ENCODE measurements around the gene HOXB7.

The HOXB7 gene

DNA sequence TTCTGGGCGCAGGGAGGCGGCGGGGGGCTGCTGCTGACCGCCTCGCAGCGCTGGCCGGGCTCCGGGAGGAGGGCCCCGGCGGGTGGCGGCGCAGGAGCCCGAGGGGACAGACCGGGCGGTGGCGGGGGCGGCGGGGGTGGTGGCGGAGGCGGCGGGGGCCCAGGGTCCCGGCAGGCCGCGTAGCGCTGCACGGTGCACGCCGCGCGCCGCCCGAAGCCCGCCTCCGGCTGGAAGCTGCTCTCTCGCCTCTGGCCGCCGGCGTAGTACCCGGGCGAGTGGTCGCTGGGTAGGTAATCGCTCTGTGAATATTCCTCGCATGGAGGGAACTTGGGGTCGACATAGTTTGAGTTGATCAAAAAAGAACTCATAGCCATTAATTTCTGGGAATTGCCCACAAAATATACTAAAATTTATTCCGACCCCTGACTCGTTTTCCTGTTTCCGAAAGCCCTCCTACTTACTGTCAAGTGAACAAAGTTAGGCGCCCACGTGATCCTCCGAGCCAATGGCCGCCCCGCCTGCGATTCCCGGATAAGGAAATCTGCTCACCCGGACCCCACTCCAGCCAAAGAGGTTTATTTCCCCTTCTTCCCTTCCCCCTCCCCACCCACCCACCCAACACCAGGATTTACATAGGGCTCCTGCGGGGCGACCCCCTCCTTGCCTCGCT lies 32.7 kb downstream of the HOXB7 start, which contains the start of gene HOXB4:
Gene HOXB4, minus strand, starts transcription at position 405 of the 670 bp plus-strand sequence. Its CDS starts 31 bp downstream, at position 374.
- peak; percentile 55 for DNase-seq

DNA sequence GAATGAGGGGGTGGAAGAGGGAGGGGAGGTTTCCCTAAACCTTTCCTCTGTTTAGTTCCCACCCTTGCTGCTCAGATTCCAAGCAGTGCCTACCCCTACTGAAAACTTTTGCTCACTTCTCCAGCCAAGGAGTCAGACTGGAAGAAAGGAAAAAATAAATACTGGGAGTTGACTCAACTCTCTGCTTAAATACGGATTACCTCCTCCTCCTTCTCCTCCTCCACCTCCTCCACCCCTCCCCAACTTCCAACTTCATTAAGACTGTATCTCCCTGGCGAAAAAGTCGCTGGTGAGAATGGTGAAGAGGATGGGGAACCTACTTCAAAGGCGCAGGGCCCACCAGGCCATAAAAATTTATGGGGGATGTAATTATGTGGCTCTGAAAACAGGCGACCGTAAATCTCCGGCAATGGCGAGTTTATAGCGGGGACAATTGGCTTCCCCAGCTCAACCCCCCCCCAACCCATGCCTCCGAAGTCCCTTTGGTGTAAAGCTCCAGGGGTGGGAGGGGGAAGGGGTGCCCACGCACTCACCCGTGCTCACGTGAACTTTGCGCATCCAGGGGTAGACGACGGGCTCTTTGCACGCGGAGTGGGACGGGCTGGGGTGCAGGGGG lies 33.4 kb downstream of the HOXB7 start:
- no peak for DNase-seq

DNA sequence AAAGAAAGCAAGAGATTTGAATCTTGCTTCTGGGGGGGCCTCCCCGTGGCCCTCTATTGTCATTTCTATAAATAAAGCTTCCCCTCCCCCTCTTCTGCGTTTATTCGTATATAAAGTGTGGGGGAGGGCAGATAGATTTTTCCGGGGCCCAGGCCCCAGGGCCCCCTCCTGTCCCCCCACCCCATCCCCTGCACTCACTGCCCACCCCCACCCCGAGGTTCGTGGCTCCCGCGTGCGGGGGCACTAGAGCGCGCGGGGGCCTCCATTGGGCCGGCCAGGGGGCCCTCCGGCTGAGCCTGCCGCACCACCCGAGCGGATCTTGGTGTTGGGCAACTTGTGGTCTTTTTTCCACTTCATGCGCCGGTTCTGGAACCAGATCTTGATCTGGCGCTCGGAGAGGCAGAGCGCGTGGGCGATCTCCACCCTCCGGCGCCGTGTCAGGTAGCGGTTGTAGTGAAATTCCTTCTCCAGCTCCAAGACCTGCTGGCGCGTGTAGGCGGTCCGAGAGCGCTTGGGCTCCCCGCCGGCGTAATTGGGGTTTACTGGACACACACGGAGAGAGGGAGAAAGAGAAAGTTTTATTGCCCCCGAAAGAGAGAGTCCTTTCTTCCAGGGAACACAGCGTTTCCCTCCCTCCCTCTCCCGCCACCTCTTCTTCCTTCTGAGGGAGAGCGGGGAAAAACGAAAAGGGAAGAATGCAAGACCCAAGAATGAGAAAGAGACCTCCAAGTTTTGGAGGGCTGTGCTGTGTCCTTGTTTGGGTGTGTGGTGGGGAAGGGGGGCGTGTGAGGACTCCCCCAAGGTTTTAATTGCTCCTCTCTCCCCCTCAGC lies 34.1 kb downstream of the HOXB7 start:
- DNase-seq = no peak

DNA sequence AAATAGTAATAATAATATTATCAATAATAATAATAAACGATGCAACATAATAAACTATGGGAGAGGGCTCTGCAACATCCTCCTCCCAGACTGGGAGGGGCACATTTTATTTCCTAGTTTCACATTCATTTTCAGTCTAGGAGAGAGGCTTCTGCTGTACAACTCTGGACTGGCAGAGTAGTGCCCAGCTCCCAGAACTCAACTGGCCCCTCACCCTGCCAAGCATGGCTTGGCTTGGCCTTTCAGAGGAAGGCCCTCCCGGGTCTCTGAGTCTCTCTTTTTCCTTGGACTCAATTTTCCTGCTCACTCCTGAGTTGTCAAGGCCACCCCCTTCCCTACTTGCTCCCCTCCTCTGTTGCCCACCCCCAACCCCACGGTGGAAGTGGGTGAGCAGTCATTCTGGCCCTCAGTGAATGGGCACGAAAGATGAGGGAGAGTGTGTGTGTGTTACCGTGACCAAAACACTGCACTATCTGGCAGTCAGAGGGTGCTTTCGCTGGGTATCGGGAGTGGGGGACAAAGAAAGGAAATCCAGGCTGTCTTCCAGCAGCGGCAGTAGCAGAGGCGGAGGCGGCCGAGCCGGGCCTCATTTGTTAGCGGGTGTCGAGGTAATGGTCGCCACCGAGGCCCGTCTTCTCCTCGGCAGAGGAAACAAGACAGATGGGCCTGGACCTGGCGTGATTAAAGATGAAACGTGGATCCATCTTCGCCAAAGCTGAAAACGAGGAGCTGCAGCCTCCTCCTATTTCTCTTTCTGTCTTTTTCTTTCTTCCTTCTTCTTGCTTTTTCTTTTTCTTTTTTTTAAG lies 34.9 kb downstream of the HOXB7 start:
- DNase-seq = no peak

DNA sequence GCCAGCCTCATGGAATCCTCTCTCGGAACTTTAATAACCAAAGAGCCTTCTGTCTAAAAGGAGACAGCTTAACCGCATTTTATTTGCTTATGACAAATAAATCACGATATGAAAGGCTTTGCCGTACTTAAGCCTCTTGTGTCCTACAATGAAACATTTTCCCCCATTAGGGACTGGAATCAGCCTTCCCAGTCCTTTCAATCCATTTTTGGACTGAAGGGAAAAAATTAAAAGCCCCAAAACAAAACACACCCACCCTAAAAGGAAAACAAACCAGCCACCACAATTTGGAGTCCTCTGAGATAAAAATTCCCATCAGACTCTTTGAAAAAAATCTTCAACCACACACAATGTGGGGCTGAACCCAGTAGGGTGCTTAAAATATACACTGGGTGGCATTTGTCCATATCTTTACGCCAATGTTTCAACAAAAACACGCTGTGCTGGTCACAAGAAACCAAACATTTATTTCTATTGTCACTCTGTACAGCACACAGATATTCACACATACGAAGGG lies 35.7 kb downstream of the HOXB7 start:
- no peak for DNase-seq

DNA sequence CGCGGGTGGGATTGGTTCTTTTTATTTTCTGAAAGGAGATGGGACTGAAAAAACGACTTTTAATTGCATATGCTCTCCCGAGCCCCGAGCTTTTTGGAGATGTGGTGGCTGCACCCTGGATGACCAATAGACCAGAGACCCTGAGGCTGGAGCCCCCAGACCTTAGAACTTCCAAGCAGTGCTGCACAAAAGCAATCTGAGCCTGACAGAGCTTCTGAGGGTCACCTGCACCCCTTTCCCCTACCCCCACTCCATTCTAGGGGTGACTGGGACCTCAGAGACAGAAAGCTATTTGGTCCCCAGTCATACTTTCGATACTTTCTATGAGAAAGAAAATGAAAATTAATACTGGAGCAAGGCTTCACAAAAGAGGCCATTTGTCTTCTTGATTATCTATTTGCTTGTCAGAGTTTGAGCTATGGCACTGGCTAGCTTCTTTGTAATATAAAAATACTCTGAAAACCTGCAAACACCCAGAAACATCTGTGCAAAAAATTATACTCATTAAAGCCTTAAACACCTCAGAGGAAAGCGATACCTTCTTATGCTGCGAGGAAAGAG lies 36.2 kb downstream of the HOXB7 start:
- DNase-seq = no peak

DNA sequence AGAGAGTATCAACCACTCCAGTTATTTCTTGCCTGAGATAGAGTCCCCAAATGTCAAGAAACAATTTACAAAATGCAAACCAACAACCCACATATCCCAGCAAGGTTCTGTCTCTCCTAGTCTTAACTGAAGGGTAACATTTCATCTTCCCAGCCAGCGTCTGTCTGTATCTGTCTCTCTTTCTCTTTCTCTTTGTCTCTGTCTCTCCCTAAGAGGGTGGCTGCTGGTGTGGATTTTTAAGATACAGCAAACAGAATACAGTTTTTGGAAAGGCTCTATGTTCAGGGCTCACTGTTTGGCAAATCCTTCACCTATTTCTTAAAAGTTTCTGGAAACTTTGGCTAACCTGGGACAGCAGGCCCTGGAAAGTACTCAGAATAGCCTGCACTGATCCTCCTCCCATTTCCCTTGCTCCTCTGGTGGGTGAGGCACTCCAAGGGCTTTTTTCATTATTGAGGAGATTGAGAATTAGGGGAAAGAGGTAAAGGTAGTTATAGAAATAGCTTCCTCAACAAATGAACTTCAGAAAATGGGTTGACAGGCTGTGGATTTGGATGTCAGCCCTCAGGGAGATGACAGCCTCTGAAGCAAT lies 38.9 kb downstream of the HOXB7 start:
- DNase-seq = no peak

DNA sequence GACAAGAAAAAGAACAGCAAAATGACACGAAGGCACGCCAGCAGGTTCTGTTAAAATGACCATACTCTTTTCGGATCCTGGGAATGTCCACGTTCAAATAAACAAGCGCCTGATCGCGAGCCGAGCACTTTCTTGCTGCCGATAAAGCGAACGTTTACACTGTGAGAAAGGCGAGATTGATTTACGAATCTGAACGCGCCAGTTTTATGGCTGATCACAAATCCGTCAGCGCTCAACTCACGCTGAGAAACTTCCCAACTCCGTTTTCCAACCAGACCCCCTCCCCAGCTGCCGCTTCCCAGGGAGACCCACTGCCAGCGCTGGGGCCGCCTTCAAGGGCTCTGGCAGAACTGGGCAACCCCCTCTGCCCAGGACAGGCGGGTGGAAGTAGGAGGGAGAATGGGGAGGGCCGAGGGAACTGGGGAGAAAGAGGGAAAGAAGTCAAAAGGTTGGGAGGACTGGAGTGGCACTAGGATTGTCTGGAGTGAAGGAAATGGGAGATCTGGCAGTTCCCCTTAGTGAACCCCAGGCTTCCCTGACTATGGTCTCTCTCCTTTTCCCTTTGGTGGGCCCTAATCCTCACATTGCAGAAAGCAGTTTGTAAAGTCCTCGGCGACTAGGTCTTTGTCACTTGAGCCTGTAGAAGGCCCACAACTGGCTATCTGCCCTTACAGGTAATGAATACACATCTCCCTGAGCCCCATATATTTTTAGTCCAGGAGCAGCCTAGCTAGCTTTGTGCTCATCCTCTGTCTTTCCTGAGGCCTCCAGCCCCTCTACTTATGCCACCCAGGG lies 39.6 kb downstream of the HOXB7 start:
- DNase-seq = no peak

DNA sequence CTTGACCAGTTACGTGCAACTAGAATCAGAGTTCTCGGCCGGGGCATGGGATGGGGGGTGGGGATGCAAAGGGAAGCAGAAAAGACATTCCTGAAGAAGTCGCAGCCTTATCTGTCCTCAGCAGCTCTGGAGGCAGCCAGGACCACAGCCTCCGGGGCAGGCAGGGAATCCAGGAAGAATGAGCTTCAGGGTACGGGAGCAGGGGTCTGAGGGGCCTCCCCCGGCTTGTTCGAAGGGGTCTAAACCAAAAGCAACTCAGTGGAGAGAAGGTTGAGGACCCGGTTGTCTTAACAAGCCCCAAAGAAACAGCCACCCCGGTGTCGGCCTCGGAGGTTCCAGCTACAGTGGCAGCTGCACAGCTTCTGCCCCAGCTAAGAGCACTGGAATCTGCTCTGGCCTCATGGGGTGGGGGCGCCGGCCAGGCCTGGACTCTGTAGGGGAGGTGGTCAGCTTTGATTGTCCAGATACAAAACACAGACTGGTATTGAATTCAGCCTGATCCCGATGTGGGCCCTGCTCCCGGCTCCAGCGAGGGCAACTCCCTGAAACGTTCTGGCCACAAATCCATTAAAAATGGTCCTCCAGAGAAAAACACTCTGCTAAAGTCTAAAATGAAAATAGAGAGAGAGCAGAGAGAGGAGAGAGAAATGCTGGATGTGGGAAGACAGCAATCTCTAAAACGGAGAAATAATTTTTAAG lies 40.3 kb downstream of the HOXB7 start:
- DNase-seq = no peak

DNA sequence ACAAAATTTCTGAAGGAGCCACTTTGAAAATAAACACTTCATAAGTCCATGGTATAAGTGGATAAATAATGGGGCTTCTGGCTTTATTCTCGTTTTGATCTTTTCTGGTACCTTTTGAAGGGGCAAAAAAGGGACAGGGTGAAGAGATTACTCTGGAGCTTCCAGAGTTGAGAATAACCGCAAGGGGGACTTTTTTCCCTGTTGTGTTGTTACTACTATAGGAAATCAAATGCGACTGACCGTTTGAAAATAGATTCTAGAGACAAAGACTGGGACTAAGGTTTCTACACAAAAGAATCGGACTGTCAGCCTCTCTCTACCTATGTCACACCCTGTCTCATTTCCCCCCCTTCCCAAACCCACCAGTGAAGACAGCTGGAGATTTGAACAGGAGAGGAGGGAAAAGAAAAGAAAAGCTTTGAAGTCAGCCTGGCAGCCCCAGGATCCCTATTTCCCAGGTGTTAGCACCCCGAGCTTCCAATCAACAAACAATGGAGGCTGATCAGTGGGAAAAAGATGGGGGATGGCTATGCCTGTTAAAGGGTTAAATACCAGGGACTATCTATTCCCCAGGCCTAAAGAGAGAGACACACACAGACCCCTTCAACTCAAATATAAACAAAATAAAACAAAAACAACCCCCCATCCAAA lies 41.0 kb downstream of the HOXB7 start:
- DNase-seq = no peak

DNA sequence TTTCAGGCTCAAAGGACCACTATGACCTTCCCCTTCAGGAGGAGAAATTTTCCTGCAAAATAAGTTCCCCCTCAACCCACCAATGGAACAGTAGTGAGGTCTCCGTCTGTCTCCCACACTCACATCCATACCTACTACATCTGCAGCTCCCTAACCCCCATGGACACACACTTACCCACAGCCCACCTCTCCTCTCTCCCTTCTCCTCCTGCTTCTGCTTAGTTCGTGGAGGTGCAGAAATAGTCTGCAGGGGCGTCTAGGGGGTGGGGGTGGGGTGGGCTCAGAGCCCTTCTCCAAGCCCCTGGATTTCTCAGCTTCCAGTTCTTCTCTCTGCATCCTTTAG lies 41.6 kb downstream of the HOXB7 start:
- no peak for DNase-seq

DNA sequence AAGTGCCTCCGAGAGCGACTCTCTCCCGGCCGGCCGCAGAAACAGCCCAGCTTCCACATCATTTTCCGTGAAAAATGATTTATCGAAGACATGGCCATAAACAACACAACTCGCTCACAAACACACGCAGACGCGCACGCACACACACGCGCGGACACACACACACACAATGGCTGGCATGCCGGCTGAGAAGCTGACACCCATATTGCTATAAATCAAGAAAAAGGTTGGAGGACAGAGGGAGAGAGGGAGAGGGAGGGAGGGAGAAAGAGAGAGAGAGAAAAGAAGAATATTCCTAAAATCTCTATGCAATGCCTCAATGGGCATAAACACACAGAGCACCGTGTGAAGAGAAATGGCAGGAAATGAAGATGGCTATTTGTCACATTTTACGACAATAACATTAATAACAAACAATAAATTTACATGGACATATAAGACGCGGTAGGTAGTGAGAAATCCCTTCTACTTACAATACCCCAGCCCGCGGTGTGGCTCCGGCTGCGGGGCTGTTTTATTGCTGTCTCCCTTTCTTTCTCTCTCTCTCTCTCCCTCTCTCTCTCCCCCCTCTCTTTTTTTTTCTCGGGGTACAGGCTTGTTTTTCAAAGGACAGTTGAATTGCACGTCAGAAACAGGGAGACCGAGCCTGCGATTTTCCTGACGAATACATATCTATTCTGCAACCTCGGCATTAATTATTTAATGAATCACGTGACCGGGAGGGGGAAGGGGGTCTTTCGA lies 42.1 kb downstream of the HOXB7 start:
- DNase-seq = no peak

DNA sequence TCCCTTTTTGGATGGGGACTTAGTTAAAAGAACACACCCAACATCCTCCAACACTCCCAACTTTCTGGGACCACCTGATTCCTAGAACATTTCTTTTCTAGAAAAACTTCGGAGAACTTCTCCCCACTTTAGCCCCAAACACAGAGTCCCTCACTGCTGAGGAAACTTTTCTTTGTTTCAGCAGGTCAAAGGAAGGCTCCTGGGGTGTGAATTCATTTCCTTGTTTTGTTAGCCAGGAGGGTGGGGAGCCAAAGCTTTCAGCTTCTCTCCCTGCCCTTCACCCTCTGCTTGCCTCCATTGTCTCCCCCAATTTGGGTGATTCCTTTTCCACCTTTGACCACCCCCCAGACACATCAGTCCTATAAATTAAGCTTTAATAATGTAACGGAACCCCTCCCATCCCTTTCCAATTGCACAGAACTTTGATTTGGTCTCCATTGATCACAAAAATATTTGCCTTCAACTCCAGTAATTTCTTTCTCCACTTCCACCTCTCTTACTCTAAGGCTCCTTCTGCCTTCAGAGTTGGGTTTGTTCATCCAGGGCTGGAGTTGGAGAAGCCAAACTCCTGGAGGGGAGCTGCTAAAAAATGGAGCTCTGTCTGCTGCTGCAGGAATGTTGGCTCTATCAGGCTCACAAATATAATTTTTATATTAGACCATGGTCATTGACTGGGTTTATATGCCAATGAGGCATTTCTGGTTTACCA lies 43.0 kb downstream of the HOXB7 start:
- DNase-seq = no peak

DNA sequence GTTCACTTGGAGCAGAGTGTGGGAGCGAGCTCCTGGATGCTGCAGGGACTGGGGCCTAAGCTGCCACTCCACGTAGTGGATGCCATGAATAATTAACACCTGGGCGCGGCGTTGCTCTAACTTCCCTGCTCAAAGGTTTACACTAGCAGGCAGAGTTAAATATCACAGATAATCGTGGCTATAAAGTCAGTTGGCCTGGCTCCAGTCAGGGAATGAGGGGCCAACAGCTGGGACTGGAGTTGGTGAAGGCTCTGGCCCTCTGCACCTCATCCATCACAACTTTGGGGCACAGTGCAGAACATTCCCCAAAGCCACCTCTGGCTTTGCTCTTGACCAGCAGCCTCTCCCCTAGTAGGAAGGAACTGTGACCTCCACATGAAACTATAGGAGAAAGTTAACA lies 43.6 kb downstream of the HOXB7 start:
- no peak for DNase-seq

DNA sequence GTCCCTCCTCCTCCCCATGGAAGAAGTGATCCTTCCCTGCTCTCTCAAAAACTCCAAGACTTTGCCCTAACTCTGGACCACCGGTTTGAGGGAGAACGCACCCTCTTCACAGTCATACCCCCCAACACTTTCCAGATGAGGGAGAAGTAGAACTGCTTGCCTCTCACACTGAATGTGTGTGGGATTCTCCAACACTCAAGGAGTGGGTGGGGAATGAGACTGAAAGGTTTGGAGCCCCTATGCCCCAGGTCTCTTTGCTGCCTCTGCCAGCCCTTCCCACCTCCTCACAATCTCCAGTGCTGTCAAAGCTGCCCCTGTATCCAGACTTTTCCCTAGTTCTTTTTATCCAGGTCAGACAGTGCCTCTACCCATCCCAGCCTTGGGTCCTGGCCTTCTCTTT lies 44.1 kb downstream of the HOXB7 start:
- DNase-seq = no peak

DNA sequence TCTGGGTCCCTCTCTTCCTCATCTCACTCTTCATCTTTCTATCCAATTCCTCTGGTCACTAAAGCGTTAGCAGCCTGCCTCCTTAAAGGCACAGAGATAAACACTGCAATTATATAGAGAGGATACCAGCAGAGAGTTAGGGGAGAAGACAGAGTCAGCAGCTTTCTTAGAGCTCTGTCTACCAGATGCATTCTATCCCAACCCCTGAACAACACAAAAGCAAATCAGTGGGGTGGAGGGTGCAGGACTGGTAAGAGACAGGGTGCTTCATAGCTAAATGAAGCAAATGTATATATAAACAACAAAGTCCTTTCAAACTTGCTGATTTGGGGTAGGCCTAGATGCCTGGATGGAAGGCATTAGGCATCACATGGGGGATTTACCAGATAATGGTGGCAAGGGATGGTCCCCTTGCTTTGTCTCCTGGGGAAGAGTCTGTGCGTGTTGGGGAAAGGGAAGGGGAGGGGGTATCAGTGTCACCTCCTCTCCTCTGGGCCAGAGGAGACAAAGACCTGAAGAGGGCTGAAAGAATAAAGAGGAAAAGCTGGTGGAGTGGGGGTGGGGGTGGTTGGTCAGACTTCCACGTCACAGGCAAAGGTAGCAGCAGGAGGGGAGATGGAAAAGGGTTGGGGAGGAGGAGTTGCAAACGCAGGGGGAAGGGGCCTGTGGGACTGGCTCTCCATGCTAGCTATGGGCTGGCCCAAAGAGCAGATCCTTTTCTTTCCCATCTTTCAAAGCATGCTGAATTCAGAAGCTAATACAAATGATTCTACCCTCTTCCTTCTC lies 44.7 kb downstream of the HOXB7 start:
- no peak for DNase-seq

DNA sequence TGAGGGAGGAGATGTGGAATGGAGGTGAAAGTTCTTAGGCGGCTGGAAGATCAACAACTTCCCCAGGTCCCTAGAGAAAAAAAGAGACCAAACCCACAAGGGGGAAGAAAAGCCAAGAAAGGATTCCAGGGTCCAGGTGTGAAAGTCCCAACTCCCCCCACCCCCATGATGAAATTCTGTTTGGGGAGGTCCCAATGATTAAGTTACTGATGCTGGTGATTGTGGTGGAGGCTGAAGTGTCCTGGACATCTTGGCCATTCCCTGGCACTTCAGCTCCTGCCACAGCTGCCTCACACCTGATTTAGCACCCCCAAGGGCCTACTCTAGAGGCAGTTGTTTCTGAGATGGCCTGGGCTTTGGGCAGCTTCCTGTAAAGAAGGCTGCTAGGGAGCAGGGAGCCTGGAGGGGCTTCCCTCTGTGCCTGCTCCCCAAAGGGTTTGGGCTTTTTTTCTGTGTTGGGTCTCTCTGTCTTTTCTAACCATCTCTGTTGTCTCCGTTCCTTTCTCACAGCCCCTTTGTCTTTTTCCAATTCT lies 45.7 kb downstream of the HOXB7 start:
- no peak for DNase-seq
